Measurements from ENCODE around the gene RASGRF2.

GRCh38 chr5:81205058-81205457 lies 244.9 kb downstream of the RASGRF2 start:
- TF ChIP-seq POLR2A (IDR thresholded peaks at IDR 0.05; ENCODE audit: extremely low read depth, insufficient read length) (no peak), CTCF (IDR thresholded peaks at IDR 0.05; ENCODE audit: low read depth, low read length) (no peak), MAX (IDR thresholded peaks at IDR 0.05; ENCODE audit: low read depth, low read length) (no peak)
